Measurements from ENCODE around the gene PRPF38B. TPM values are rescaled to one million over a fixed set of nuclear protein-coding genes. Genes with fewer than 3 reads are reported as not detected.

Gene PRPF38B
- total and polyA plus RNA-seq, 2 of the 4 experiments (the other 2 are of a cell fraction) = 9.0 to 19.3 TPM

DNA sequence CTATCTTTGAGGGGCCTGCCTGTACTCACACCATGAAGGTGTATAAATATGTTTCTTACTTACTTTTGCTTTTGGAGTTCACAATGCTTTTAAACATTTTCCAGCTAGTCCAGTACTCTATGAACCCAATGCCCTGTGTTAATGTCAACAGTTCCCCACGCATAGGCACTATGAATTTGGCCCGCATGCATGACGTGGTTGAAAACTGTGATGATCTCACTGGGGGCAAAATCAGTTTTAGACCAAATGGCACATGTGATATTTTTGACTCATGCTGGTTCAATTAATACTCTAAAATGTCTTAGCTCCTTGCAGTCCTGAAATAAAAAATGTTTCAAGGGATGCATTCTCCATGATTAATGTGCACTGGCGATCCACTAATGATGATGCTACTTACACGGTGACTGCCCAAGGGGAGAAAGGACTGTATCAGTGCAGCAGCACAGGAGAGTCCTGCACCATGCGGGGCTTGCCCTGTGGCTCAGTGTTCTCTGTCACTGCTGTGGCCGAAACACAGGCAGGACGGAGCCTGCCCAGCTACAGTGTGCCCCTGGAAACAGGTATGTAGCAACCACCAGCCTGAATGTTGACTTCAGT lies 36.3 kb downstream of the PRPF38B start:
- H3K4me3 ChIP-seq (ENCODE audit: insufficient read depth, low read depth, low read length) = no peak overlapping the region
- TF ChIP-seq SMC3 (IDR thresholded peaks at IDR 0.05; ENCODE audit: low read depth, low read length) (no peak), RCOR1 (IDR thresholded peaks at IDR 0.05; ENCODE audit: insufficient replicate concordance, low read length) (no peak), MAFK (IDR thresholded peaks at IDR 0.05; ENCODE audit: low read depth, low read length) (no peak)
- H2AFZ ChIP-seq (replicated peaks; ENCODE audit: low read length, poor library complexity) = no peak overlapping the region
- H3K23ac ChIP-seq (ENCODE audit: low read depth, low read length) = no peak overlapping the region
- H2AK5ac ChIP-seq (ENCODE audit: low read depth, low read length) = no peak overlapping the region
- no peak overlapping the region for H4K91ac ChIP-seq (ENCODE audit: insufficient read depth, low read depth, low read length)
- no peak overlapping the region for H4K8ac ChIP-seq (ENCODE audit: low read depth in 2 of 2, low read length in 2 of 2)
- H3K4me1 ChIP-seq (ENCODE audit: control insufficient read depth, insufficient read depth, low read length) = no peaks in the 10 kb centered on the region
- ATAC-seq (ENCODE audit: low read depth) (no peak), DNase-seq (no peak)
- no peak overlapping the region for H2AK9ac ChIP-seq (replicated peaks; ENCODE audit: low read depth, low read length, poor library complexity)
- dilution Hi-C loops (cut with HindIII; ENCODE audit: low sequenced_read_pairs, unreplicated experiment) (no loop called here), intact Hi-C loops (cut with micrococcal nuclease) (no loop called here), in situ Hi-C loops (cut with MboI; ENCODE audit: low sequenced_read_pairs) (no loop called here)
- BruUV-seq (replicated peaks) = no TSS peak
- no peaks in the 10 kb centered on the region; the same call in 1 of the 2 replicates for H3K27me3 ChIP-seq (ENCODE audit: control insufficient read depth, insufficient read depth, low read length)
- H3K79me1 ChIP-seq (ENCODE audit: low read depth in 1 of 2, low read length in 2 of 2) = no peaks in the 10 kb centered on the region
- H3K18ac ChIP-seq (ENCODE audit: low read depth, low read length) = no peak overlapping the region
- no peak overlapping the region for H4K5ac ChIP-seq (ENCODE audit: low read depth, low read length)
- H3K4me2 ChIP-seq (ENCODE audit: low read depth, low read length) = no peak overlapping the region
- no peaks in the 10 kb centered on the region for H3K9me1 ChIP-seq (ENCODE audit: insufficient read depth, low read length)
- ChIA-PET POLR2A (ENCODE audit: unreplicated experiment) (no interaction called here), CTCF (no interaction called here)
- H2BK5ac ChIP-seq (ENCODE audit: low read depth, low read length, poor library complexity, severe bottlenecking) = no peak overlapping the region
- no peaks in the 10 kb centered on the region for H3K36me3 ChIP-seq (ENCODE audit: control insufficient read depth, insufficient read depth, low read length)
- no peaks in the 10 kb centered on the region for H3K9me3 ChIP-seq (ENCODE audit: control insufficient read depth, insufficient read depth, low read length)
- no peak overlapping the region for H2BK15ac ChIP-seq (ENCODE audit: low read depth, low read length)
- H3K27ac ChIP-seq (ENCODE audit: insufficient read depth, low read length) = no peak overlapping the region
- WGBS, 2 experiments (ENCODE audit: extremely low coverage in 2 of 2, insufficient read length in 1 of 2) = 90% methylated on average over 2 of the region's 8 CpGs; no CpG with 5 or more reads in 1 of the 2 experiments
- no peak overlapping the region for H3K56ac ChIP-seq (ENCODE audit: extremely low read depth, insufficient read depth, low read length)
- no peak overlapping the region for H2BK20ac ChIP-seq (ENCODE audit: low read depth, low read length)
- no peaks in the 10 kb centered on the region for H4K20me1 ChIP-seq (ENCODE audit: insufficient read depth, low read length)
- H2BK120ac ChIP-seq (ENCODE audit: low read depth, low read length) = no peak overlapping the region
- no peak overlapping the region for H3K9ac ChIP-seq (ENCODE audit: low read depth, low read length)
- no peak overlapping the region for H3K14ac ChIP-seq (replicated peaks; ENCODE audit: low read depth, low read length)
- no peak overlapping the region for H3K4ac ChIP-seq (ENCODE audit: low read depth, low read length)

All from IMR-90 (cell line).